ENCODE results near the gene CYSLTR2.

The CYSLTR2 gene

GRCh38 chr13:48635478-48635877, 18.3 kb upstream of the CYSLTR2 start:
- H3K4me3 ChIP-seq (ENCODE audit: low read depth, low read length): no peak overlapping the region
- H3K27me3 ChIP-seq (ENCODE audit: control insufficient read depth, insufficient read depth, low read length): no peaks in the 10 kb centered on the region
- no peak overlapping the region for H3K4me2 ChIP-seq (ENCODE audit: low read length)
- H3K79me2 ChIP-seq: no peaks in the 10 kb centered on the region
- H2AFZ ChIP-seq: no peak overlapping the region
- H3K9ac ChIP-seq: no peak overlapping the region
- no peaks in the 10 kb centered on the region for H3K4me1 ChIP-seq
- H3K9me3 ChIP-seq (ENCODE audit: control insufficient read depth, low read length): no peaks in the 10 kb centered on the region
- TF ChIP-seq CTCF (IDR thresholded peaks at IDR 0.05): no peak
- no peak overlapping the region for H3K27ac ChIP-seq
- no peaks in the 10 kb centered on the region for H3K36me3 ChIP-seq (ENCODE audit: control insufficient read depth, insufficient read depth, low read length)

- no peaks in the 10 kb centered on the region for H3K4me1 ChIP-seq
- H3K36me3 ChIP-seq (ENCODE audit: control insufficient read depth, insufficient read depth, low read length): no peaks in the 10 kb centered on the region
- no peak overlapping the region for H3K4me3 ChIP-seq (ENCODE audit: low read depth, low read length)
- H3K9ac ChIP-seq: no peak overlapping the region
- H3K79me2 ChIP-seq: no peaks in the 10 kb centered on the region
- no peaks in the 10 kb centered on the region for H3K9me3 ChIP-seq (ENCODE audit: control insufficient read depth, low read length)
- H3K4me2 ChIP-seq (ENCODE audit: low read length): no peak overlapping the region
- no peak overlapping the region for H3K27ac ChIP-seq
- no peaks in the 10 kb centered on the region for H3K27me3 ChIP-seq (ENCODE audit: control insufficient read depth, insufficient read depth, low read length)
- no peak overlapping the region for H2AFZ ChIP-seq
- TF ChIP-seq CTCF (IDR thresholded peaks at IDR 0.05): no peak
These were observed 17.2 kb upstream of the CYSLTR2 start for GRCh38 chr13:48636550-48636949.

GRCh38 chr13:48637601-48638000, 16.1 kb upstream of the CYSLTR2 start:
- Histone ChIP-seq H3K9me3 (ENCODE audit: control insufficient read depth, low read length) (no peaks in the 10 kb centered on the region), H3K4me2 (ENCODE audit: low read length) (no peak overlapping the region), H3K79me2 (no peaks in the 10 kb centered on the region), H2AFZ (no peak overlapping the region), H3K4me3 (ENCODE audit: low read depth, low read length) (no peak overlapping the region), H3K27me3 (ENCODE audit: control insufficient read depth, insufficient read depth, low read length) (no peaks in the 10 kb centered on the region), H3K4me1 (no peaks in the 10 kb centered on the region), H3K27ac (no peak overlapping the region), H3K9ac (no peak overlapping the region), H3K36me3 (ENCODE audit: control insufficient read depth, insufficient read depth, low read length) (no peaks in the 10 kb centered on the region)
- no peak for TF ChIP-seq CTCF (IDR thresholded peaks at IDR 0.05)

- no peak for TF ChIP-seq CTCF (IDR thresholded peaks at IDR 0.05)
These were observed 13.0 kb upstream of the CYSLTR2 start for GRCh38 chr13:48640767-48641166.

GRCh38 chr13:48641404-48641803, 12.3 kb upstream of the CYSLTR2 start:
- no peaks in the 10 kb centered on the region for H3K9me3 ChIP-seq (ENCODE audit: control insufficient read depth, low read length)
- no peak overlapping the region for H3K27ac ChIP-seq
- no peaks in the 10 kb centered on the region for H3K4me1 ChIP-seq

More at GRCh38 chr13:48640767-48641166, 13.0 kb upstream of the CYSLTR2 start:
- Histone ChIP-seq H3K27ac (no peak overlapping the region), H3K4me2 (ENCODE audit: low read length) (no peak overlapping the region), H3K4me1 (no peaks in the 10 kb centered on the region), H3K36me3 (ENCODE audit: control insufficient read depth, insufficient read depth, low read length) (no peaks in the 10 kb centered on the region), H3K4me3 (ENCODE audit: low read depth, low read length) (no peak overlapping the region), H3K9ac (no peak overlapping the region), H3K27me3 (ENCODE audit: control insufficient read depth, insufficient read depth, low read length) (no peaks in the 10 kb centered on the region), H2AFZ (no peak overlapping the region), H3K79me2 (no peaks in the 10 kb centered on the region), H3K9me3 (ENCODE audit: control insufficient read depth, low read length) (no peaks in the 10 kb centered on the region)

More at GRCh38 chr13:48641404-48641803, 12.3 kb upstream of the CYSLTR2 start:
- no peak overlapping the region for H3K9ac ChIP-seq
- H2AFZ ChIP-seq: no peak overlapping the region
- no peaks in the 10 kb centered on the region for H3K36me3 ChIP-seq (ENCODE audit: control insufficient read depth, insufficient read depth, low read length)
- no peaks in the 10 kb centered on the region for H3K27me3 ChIP-seq (ENCODE audit: control insufficient read depth, insufficient read depth, low read length)
- TF ChIP-seq CTCF (IDR thresholded peaks at IDR 0.05): no peak
- no peak overlapping the region for H3K4me3 ChIP-seq (ENCODE audit: low read depth, low read length)
- H3K4me2 ChIP-seq (ENCODE audit: low read length): no peak overlapping the region
- no peaks in the 10 kb centered on the region for H3K79me2 ChIP-seq
